Measurements from ENCODE around the gene ELOB.

ELOB gene

GRCh38 chr16:2813771-2814221, 36.7 kb upstream of the ELOB start:
- Histone ChIP-seq H3K9me3 (replicated peaks in 1 of 11) (no peaks in the 10 kb centered on the region), H4K20me1 (no peaks in the 10 kb centered on the region), H3K4me1 (peaks cover 8 to 42% (median 30%) of the 10 kb centered on the region in 10 experiments), H3K36me3 (no peaks in the 10 kb centered on the region), H3K27me3 (no peaks in the 10 kb centered on the region), H3K4me2 (0 out of 22 replicates have a peak overlapping the region, but pooled peaks of 1 of the 11 experiments have one; percentile 20), H3K4me3 (no peak overlapping the region), H3K9ac (no peak overlapping the region), H3K27ac (no peak overlapping the region)
- no peak for TF ChIP-seq Cebpa-rat (IDR thresholded peaks at IDR 0.05)

GRCh38 chr16:2811703-2812471, 34.8 kb upstream of the ELOB start:
- Histone ChIP-seq H3K27me3 (no peaks in the 10 kb centered on the region), H3K4me2 (peak overlapping the region in 10 of 11 experiments; percentile 9 to 65 (median 39); a peak in 18 of 22 replicates), H4K20me1 (no peaks in the 10 kb centered on the region), H3K27ac (peak overlapping the region in 3 of 11 experiments; percentile 4 to 15 (median 8); a peak in 2 of 22 replicates), H3K4me3 (no peak overlapping the region), H3K9ac (0 out of 22 replicates have a peak overlapping the region, but pooled peaks of 4 of the 11 experiments have one; percentile 1 to 37 (median 15)), H3K9me3 (replicated peaks in 1 of 11) (no peaks in the 10 kb centered on the region), H3K36me3 (no peaks in the 10 kb centered on the region), H3K4me1 (peaks cover 8 to 36% (median 29%) of the 10 kb centered on the region in 10 experiments)
- TF ChIP-seq Cebpa-rat (IDR thresholded peaks at IDR 0.05) = no peak

GRCh38 chr16:2810651-2811050, 33.6 kb upstream of the ELOB start:
- H3K4me1 ChIP-seq = peaks cover 0 to 25% (median 18%) of the 10 kb centered on the region in 10 experiments; a peak in 15 of 20 replicates
- no peaks in the 10 kb centered on the region for H3K36me3 ChIP-seq
- H3K27ac ChIP-seq = no peak overlapping the region
- H3K4me3 ChIP-seq = no peak overlapping the region
- no peaks in the 10 kb centered on the region for H4K20me1 ChIP-seq
- H3K9me3 ChIP-seq (replicated peaks in 1 of 11) = peaks cover 0 to 4% (median 0%) of the 10 kb centered on the region in 11 experiments; a peak in 2 of 22 replicates
- H3K27me3 ChIP-seq = no peaks in the 10 kb centered on the region
- H3K4me2 ChIP-seq = no peak overlapping the region
- H3K9ac ChIP-seq = no peak overlapping the region
- no peak for TF ChIP-seq Cebpa-rat (IDR thresholded peaks at IDR 0.05)

- Histone ChIP-seq H3K27ac (no peak overlapping the region), H4K20me1 (no peaks in the 10 kb centered on the region), H3K9ac (no peak overlapping the region), H3K36me3 (no peaks in the 10 kb centered on the region; a peak in 1 of 22 replicates), H3K4me3 (no peak overlapping the region), H3K4me1 (peaks cover 0 to 16% (median 11%) of the 10 kb centered on the region in 10 experiments; a peak in 15 of 20 replicates), H3K27me3 (no peaks in the 10 kb centered on the region), H3K4me2 (no peak overlapping the region), H3K9me3 (replicated peaks in 1 of 11) (peaks cover 4 to 15% (median 8%) of the 10 kb centered on the region in 11 experiments)
- no peak for TF ChIP-seq Cebpa-rat (IDR thresholded peaks at IDR 0.05)
These were observed 32.2 kb upstream of the ELOB start for GRCh38 chr16:2809149-2809760.

- no peak overlapping the region for H3K27ac ChIP-seq
- no peak overlapping the region for H3K4me2 ChIP-seq
- H3K9ac ChIP-seq = no peak overlapping the region
- H3K4me3 ChIP-seq = no peak overlapping the region
- no peaks in the 10 kb centered on the region for H4K20me1 ChIP-seq
- TF ChIP-seq Cebpa-rat (IDR thresholded peaks at IDR 0.05) = no peak
- H3K4me1 ChIP-seq = peaks cover 0 to 11% (median 10%) of the 10 kb centered on the region in 10 experiments; a peak in 15 of 20 replicates
- peaks cover 12 to 23% (median 17%) of the 10 kb centered on the region in 11 experiments for H3K9me3 ChIP-seq (replicated peaks in 1 of 11)
- no peaks in the 10 kb centered on the region; a peak in 1 of 22 replicates for H3K36me3 ChIP-seq
- H3K27me3 ChIP-seq = no peaks in the 10 kb centered on the region
These were observed 31.1 kb upstream of the ELOB start for GRCh38 chr16:2808181-2808580.

- no peaks in the 10 kb centered on the region for H3K27me3 ChIP-seq
- no peak overlapping the region for H3K9ac ChIP-seq
- no peak overlapping the region for H3K4me2 ChIP-seq
These were observed 29.2 kb upstream of the ELOB start for GRCh38 chr16:2806286-2806685.

GRCh38 chr16:2804728-2805127, 27.6 kb upstream of the ELOB start:
- Histone ChIP-seq H3K27me3 (no peaks in the 10 kb centered on the region), H3K36me3 (no peaks in the 10 kb centered on the region; a peak in 1 of 22 replicates), H3K4me1 (no peaks in the 10 kb centered on the region), H3K9me3 (replicated peaks in 1 of 11) (peaks cover 12 to 27% (median 19%) of the 10 kb centered on the region in 11 experiments), H4K20me1 (no peaks in the 10 kb centered on the region), H3K4me3 (no peak overlapping the region), H3K27ac (no peak overlapping the region), H3K4me2 (no peak overlapping the region), H3K9ac (no peak overlapping the region)
- no peak for TF ChIP-seq Cebpa-rat (IDR thresholded peaks at IDR 0.05)

More at GRCh38 chr16:2806286-2806685, 29.2 kb upstream of the ELOB start:
- Histone ChIP-seq H3K4me3 (no peak overlapping the region), H4K20me1 (no peaks in the 10 kb centered on the region), H3K4me1 (no peaks in the 10 kb centered on the region), H3K27ac (no peak overlapping the region), H3K9me3 (replicated peaks in 1 of 11) (peaks cover 12 to 27% (median 19%) of the 10 kb centered on the region in 11 experiments), H3K36me3 (no peaks in the 10 kb centered on the region; a peak in 1 of 22 replicates)
- TF ChIP-seq Cebpa-rat (IDR thresholded peaks at IDR 0.05) = no peak

- Histone ChIP-seq H3K27me3 (no peaks in the 10 kb centered on the region), H3K9me3 (replicated peaks in 1 of 11) (peaks cover 12 to 27% (median 19%) of the 10 kb centered on the region in 11 experiments), H3K4me3 (no peak overlapping the region), H3K36me3 (no peaks in the 10 kb centered on the region; a peak in 1 of 22 replicates), H3K4me2 (no peak overlapping the region), H3K4me1 (no peaks in the 10 kb centered on the region), H4K20me1 (no peaks in the 10 kb centered on the region), H3K9ac (no peak overlapping the region), H3K27ac (no peak overlapping the region)
- no peak for TF ChIP-seq Cebpa-rat (IDR thresholded peaks at IDR 0.05)
These were observed 26.6 kb upstream of the ELOB start for GRCh38 chr16:2803545-2804195.

GRCh38 chr16:2799859-2800226, 22.8 kb upstream of the ELOB start:
- Histone ChIP-seq H3K9me3 (replicated peaks in 1 of 11) (peaks cover 12 to 23% (median 19%) of the 10 kb centered on the region in 11 experiments), H3K27me3 (no peaks in the 10 kb centered on the region), H3K36me3 (no peaks in the 10 kb centered on the region; a peak in 1 of 22 replicates), H3K9ac (no peak overlapping the region), H3K4me1 (peaks cover 0 to 13% (median 0%) of the 10 kb centered on the region in 10 experiments; a peak in 6 of 20 replicates), H3K27ac (no peak overlapping the region), H3K4me3 (no peak overlapping the region), H4K20me1 (no peaks in the 10 kb centered on the region), H3K4me2 (peak overlapping the region in 1 of 11 experiments; percentile 1; a peak in 1 of 22 replicates)
- no peak for TF ChIP-seq Cebpa-rat (IDR thresholded peaks at IDR 0.05)
